Loucy (cell line): ENCODE results near the gene SNRNP25.

Source experiments
- CTCF ChIP-seq: fragments of 200-600 bp; sonication (generic); conservative IDR thresholded peaks from 2 replicates; pipeline ENCODE4 v1.5.1; 2014; ENCODE audit warnings: mild to moderate bottlenecking, antibody characterized with exemption, low read length
- EZH2phosphoT487 ChIP-seq: fragments of 200-600 bp; IDR thresholded peaks from 2 replicates; pipeline ENCODE4 v1.6.1; 2018; ENCODE audit warnings: antibody characterized with exemption, mild to moderate bottlenecking, moderate library complexity, borderline replicate concordance

GRCh38 chr16:66309-67182, 12.9 kb downstream of the SNRNP25 start:
- TF ChIP-seq CTCF (no peak), EZH2phosphoT487 (no peak)
